Epithelial cell of esophagus (primary cell): ENCODE results near the gene CPT2.

Source experiments
- DNase-seq: peaks from one replicate; pipeline ENCODE4 v3.0.0; 2010; ENCODE audit warnings: low read depth
- H3K4me3 ChIP-seq: 2 replicates; pipeline ENCODE4 v1.5.1; 2011; ENCODE audit warnings: mild to moderate bottlenecking, low read length, control low read depth
- CTCF ChIP-seq: IDR thresholded peaks from 2 replicates; pipeline ENCODE4 v1.5.1; 2011; ENCODE audit warnings: low read depth, mild to moderate bottlenecking, low read length, control low read depth, inconsistent platforms; ENCODE audit not compliant: insufficient read depth; ENCODE audit errors: missing control alignments

The CPT2 gene

GRCh38 chr1:53241828-53242227, 45.2 kb downstream of the CPT2 start:
- DNase-seq: no peak
- no peak for TF ChIP-seq CTCF
- H3K4me3 ChIP-seq: no peak overlapping the region

- DNase-seq: no peak
- no peak for TF ChIP-seq CTCF
- no peak overlapping the region for H3K4me3 ChIP-seq
These were observed 45.8 kb downstream of the CPT2 start for GRCh38 chr1:53242381-53242780.

GRCh38 chr1:53244141-53244540, 47.5 kb downstream of the CPT2 start:
- H3K4me3 ChIP-seq: no peak overlapping the region
- DNase-seq: no peak
- TF ChIP-seq CTCF: no peak

GRCh38 chr1:53246261-53247134, 49.9 kb downstream of the CPT2 start:
- DNase-seq: no peak
- TF ChIP-seq CTCF: no peak
- H3K4me3 ChIP-seq: no peak overlapping the region

GRCh38 chr1:53249706-53250105, 53.1 kb downstream of the CPT2 start:
- DNase-seq: no peak
- TF ChIP-seq CTCF: no peak
- H3K4me3 ChIP-seq: no peak overlapping the region

GRCh38 chr1:53250325-53250724, 53.7 kb downstream of the CPT2 start:
- H3K4me3 ChIP-seq: no peak overlapping the region
- no peak for DNase-seq
- TF ChIP-seq CTCF: no peak
